Measurements from ENCODE around the gene FAM53C. TPM values are rescaled to one million over a fixed set of nuclear protein-coding genes. Genes with fewer than 3 reads are reported as not detected.
A peak's percentile ranks its signal among the peaks of the same experiment; 100 is the strongest.

Gene FAM53C
- total RNA-seq, 1 experiment from 2014 or later: 39.8 TPM

DNA sequence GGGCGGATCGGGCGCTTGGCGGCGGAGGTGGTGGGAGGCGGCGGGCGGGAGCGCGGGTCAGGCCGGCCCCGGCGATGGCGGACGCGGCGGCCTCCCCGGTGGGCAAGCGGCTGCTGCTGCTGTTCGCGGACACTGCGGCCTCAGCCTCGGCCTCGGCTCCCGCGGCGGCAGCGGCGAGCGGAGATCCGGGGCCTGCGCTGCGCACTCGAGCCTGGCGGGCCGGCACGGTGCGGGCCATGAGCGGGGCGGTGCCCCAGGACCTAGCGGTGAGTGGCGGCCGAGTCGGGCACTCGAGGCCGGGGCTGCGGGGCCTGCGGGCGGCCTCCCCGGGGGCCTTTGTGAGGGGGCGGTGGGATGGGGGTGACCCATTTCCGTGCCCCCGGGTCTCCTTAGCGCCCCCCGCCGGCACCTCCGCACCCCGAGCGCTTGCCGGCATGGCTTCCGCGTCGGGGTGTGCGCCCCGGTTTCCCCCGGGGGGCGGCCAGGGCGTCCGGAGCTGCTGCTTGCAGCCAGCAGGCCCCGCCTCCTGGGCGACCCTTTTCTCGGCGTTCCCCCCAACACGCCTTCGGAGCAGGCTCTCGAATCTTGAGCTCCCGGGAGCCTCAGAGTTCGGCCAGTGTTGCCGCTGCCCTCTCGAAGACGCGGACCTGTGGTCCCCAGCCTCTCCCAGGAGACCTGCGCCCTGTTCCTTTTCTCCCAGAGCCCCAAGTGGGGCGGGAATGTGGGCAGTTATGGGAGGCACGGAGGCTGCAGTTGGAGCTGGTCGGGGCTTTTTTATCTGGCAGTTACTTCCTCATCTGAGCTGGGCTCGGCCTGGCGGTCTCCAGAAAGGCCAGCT lies 14.9 kb downstream of the FAM53C start:
- Histone ChIP-seq H3K4me3 (ENCODE audit: low read depth, low read length, poor library complexity, severe bottlenecking) (peak overlapping the region; percentile 73), H3K36me3 (ENCODE audit: insufficient read depth, low read length, poor library complexity, severe bottlenecking) (peaks cover 7% of the 10 kb centered on the region), H3K9me3 (ENCODE audit: low read depth, low read length, poor library complexity, severe bottlenecking) (peaks cover 7% of the 10 kb centered on the region), H3K27me3 (replicated peaks; ENCODE audit: insufficient read depth, low read depth, low read length, poor library complexity) (no peaks in the 10 kb centered on the region), H3K4me1 (ENCODE audit: insufficient read depth, low read length, poor library complexity, severe bottlenecking) (peaks cover 14% of the 10 kb centered on the region), H3K27ac (ENCODE audit: low read depth, low read length, poor library complexity, severe bottlenecking) (peak overlapping the region; percentile 89)
- intact Hi-C loops (cut with micrococcal nuclease; ENCODE audit: unreplicated experiment): no loop called here
- DNase-seq (ENCODE audit: low spot score): peak; percentile 59
- TF ChIP-seq, protein P1, sequence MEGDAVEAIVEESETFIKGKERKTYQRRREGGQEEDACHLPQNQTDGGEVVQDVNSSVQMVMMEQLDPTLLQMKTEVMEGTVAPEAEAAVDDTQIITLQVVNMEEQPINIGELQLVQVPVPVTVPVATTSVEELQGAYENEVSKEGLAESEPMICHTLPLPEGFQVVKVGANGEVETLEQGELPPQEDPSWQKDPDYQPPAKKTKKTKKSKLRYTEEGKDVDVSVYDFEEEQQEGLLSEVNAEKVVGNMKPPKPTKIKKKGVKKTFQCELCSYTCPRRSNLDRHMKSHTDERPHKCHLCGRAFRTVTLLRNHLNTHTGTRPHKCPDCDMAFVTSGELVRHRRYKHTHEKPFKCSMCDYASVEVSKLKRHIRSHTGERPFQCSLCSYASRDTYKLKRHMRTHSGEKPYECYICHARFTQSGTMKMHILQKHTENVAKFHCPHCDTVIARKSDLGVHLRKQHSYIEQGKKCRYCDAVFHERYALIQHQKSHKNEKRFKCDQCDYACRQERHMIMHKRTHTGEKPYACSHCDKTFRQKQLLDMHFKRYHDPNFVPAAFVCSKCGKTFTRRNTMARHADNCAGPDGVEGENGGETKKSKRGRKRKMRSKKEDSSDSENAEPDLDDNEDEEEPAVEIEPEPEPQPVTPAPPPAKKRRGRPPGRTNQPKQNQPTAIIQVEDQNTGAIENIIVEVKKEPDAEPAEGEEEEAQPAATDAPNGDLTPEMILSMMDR (conservative IDR thresholded peaks at IDR 0.05; ENCODE audit: low read depth, low read length): peak; percentile 37; the same call in 1 of the 2 replicates
- TF ChIP-seq EZH2 (IDR thresholded peaks at IDR 0.05; ENCODE audit: borderline replicate concordance, low read depth, low read length, poor library complexity, severe bottlenecking): no peak
- POLR2A ChIA-PET (ENCODE audit: low non-redundant PET): interaction anchor here (0.6 to 1.1 kb wide), 3 partner anchors 14 to 216 kb away, joined by 5 to 22 read pairs (median 10); partner anchors contain the start of gene FAM53C
- BruUV-seq (replicated peaks): no TSS peak
- CTCF ChIA-PET: interaction anchor here (0.6 to 2.1 kb wide), 9 partner anchors 12 to 151 kb away, joined by 3 to 13 read pairs (median 4); partner anchors contain the start of genes CDC25C, FAM53C and GFRA3

DNA sequence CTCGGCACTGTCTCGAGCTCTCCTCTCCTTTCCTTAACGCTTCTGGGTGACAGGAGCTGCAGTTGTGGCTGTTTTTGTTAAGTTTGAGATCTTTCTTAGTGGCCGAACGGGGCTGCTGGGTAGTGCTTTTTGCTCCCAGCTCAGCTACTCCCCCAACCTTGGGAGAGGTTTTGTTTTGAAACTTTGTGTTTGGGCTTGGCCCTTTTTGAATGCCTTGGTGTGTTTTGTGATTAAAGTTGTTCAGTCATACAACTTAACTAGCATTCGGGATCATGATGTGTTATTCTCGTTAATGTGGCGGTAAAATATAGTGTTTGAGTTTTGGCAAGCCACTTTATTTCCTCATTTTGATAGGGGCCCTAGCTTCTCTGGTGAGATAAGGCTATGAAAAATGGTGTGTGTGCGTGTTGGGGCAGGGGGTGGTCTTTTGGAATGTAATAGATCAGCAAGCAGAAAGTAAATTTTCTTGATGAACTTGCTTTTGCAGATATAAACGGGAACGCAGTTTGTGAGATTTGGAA lies 15.6 kb downstream of the FAM53C start:
- Histone ChIP-seq H3K27ac (ENCODE audit: low read depth, low read length, poor library complexity, severe bottlenecking) (peak overlapping the region; percentile 89), H3K36me3 (ENCODE audit: insufficient read depth, low read length, poor library complexity, severe bottlenecking) (peaks cover 6% of the 10 kb centered on the region), H3K4me1 (ENCODE audit: insufficient read depth, low read length, poor library complexity, severe bottlenecking) (peaks cover 14% of the 10 kb centered on the region), H3K9me3 (ENCODE audit: low read depth, low read length, poor library complexity, severe bottlenecking) (peaks cover 7% of the 10 kb centered on the region), H3K27me3 (replicated peaks; ENCODE audit: insufficient read depth, low read depth, low read length, poor library complexity) (no peaks in the 10 kb centered on the region), H3K4me3 (ENCODE audit: low read depth, low read length, poor library complexity, severe bottlenecking) (peak overlapping the region; percentile 73)
- ChIA-PET CTCF (interaction anchor here (0.6 to 2.1 kb wide), 5 partner anchors 13 to 32 kb away, joined by 3 to 13 read pairs (median 4); partner anchors contain the start of gene CDC25C), POLR2A (ENCODE audit: low non-redundant PET) (interaction anchor here (0.6 to 0.7 kb wide), 2 partner anchors 215 to 349 kb away, joined by 3 to 5 read pairs; no protein-coding TSS in a partner anchor)
- no peak for TF ChIP-seq EZH2 (IDR thresholded peaks at IDR 0.05; ENCODE audit: borderline replicate concordance, low read depth, low read length, poor library complexity, severe bottlenecking)
- TF ChIP-seq, protein P1 (conservative IDR thresholded peaks at IDR 0.05; ENCODE audit: low read depth, low read length): no peak
- BruUV-seq (replicated peaks): no TSS peak
- intact Hi-C loops (cut with micrococcal nuclease; ENCODE audit: unreplicated experiment): no loop called here
- no peak for DNase-seq (ENCODE audit: low spot score)

DNA sequence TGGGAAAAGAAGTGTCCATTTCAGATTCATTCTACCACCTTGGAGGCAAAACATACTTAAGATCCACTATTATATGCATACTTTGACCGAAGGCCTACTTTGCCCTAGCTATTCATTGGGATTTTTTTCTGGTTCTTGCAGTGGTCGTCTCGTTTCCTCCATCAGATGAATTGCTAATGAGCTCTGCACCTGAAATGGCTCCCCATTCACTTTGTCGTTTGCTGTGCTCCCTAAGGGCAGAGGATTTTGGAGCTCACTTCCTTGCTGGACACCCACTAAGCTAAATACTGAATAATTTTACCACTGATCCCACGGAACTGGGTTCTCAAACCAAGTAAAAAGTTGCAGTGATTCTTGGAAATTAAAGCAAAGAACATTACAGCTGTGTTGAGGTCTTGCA lies 16.3 kb downstream of the FAM53C start:
- no TSS peak for BruUV-seq (replicated peaks)
- intact Hi-C loops (cut with micrococcal nuclease; ENCODE audit: unreplicated experiment): no loop called here
- Histone ChIP-seq H3K27ac (ENCODE audit: low read depth, low read length, poor library complexity, severe bottlenecking) (peak overlapping the region; percentile 89), H3K4me3 (ENCODE audit: low read depth, low read length, poor library complexity, severe bottlenecking) (peak overlapping the region; percentile 73), H3K4me1 (ENCODE audit: insufficient read depth, low read length, poor library complexity, severe bottlenecking) (peaks cover 14% of the 10 kb centered on the region), H3K9me3 (ENCODE audit: low read depth, low read length, poor library complexity, severe bottlenecking) (peaks cover 7% of the 10 kb centered on the region), H3K36me3 (ENCODE audit: insufficient read depth, low read length, poor library complexity, severe bottlenecking) (no peaks in the 10 kb centered on the region), H3K27me3 (replicated peaks; ENCODE audit: insufficient read depth, low read depth, low read length, poor library complexity) (no peaks in the 10 kb centered on the region)
- DNase-seq (ENCODE audit: low spot score): no peak
- CTCF ChIA-PET: interaction anchor here (0.6 kb wide), 1 partner anchor 25 kb away, joined by 3 read pairs; no protein-coding TSS in a partner anchor
- POLR2A ChIA-PET (ENCODE audit: low non-redundant PET): interaction anchor here (0.7 kb wide), 2 partner anchors 43 to 349 kb away, joined by 3 read pairs; no protein-coding TSS in a partner anchor
- TF ChIP-seq, protein P1 (conservative IDR thresholded peaks at IDR 0.05; ENCODE audit: low read depth, low read length): no peak
- no peak for TF ChIP-seq EZH2 (IDR thresholded peaks at IDR 0.05; ENCODE audit: borderline replicate concordance, low read depth, low read length, poor library complexity, severe bottlenecking)

All from A673 (cell line).